HG03521 (cell line): ENCODE results near the gene SMAD3.
"Not testable (repeated sequence)": the region's sequence is repeated elsewhere in the genome, so short reads cannot be mapped to it uniquely, and the experiment has no call there.

ENCODE experiments used
- ATAC-seq: cut with Tn5 transposase; IDR thresholded peaks from one replicate; pipeline ENCODE4 v1.9.1; 2021; ENCODE audit warnings: mild to moderate bottlenecking, moderate library complexity; ENCODE audit not compliant: unreplicated experiment

Gene SMAD3

GRCh38 chr15:67123291-67123690 lies 57.9 kb downstream of the SMAD3 start:
- ATAC-seq = not testable (repeated sequence)

GRCh38 chr15:67124111-67124510 lies 58.7 kb downstream of the SMAD3 start:
- ATAC-seq = no peak

GRCh38 chr15:67124911-67125588 lies 59.6 kb downstream of the SMAD3 start:
- ATAC-seq = no peak

- ATAC-seq = no peak
These were observed 60.4 kb downstream of the SMAD3 start for GRCh38 chr15:67125589-67126502.

GRCh38 chr15:67126551-67127330 lies 61.3 kb downstream of the SMAD3 start:
- no peak for ATAC-seq

- no peak for ATAC-seq
These were observed 61.9 kb downstream of the SMAD3 start for GRCh38 chr15:67127331-67127664.

- no peak for ATAC-seq
These were observed 62.6 kb downstream of the SMAD3 start for GRCh38 chr15:67127965-67128364.

- no peak for ATAC-seq
These were observed 64.8 kb downstream of the SMAD3 start for GRCh38 chr15:67130166-67130565.

- ATAC-seq = no peak
These were observed 65.5 kb downstream of the SMAD3 start for GRCh38 chr15:67130673-67131601.

GRCh38 chr15:67132276-67132675 lies 66.9 kb downstream of the SMAD3 start:
- ATAC-seq = no peak

GRCh38 chr15:67133026-67133425 lies 67.6 kb downstream of the SMAD3 start:
- no peak for ATAC-seq

GRCh38 chr15:67133738-67134066 lies 68.3 kb downstream of the SMAD3 start:
- ATAC-seq = no peak

- peak; percentile 59 for ATAC-seq
These were observed 68.9 kb downstream of the SMAD3 start for GRCh38 chr15:67134067-67134838.

- no peak for ATAC-seq
These were observed 69.6 kb downstream of the SMAD3 start for GRCh38 chr15:67134871-67135492.

GRCh38 chr15:67135494-67135893 lies 70.1 kb downstream of the SMAD3 start:
- no peak for ATAC-seq

GRCh38 chr15:67136802-67137201 lies 71.4 kb downstream of the SMAD3 start:
- no peak for ATAC-seq

GRCh38 chr15:67137319-67137718 lies 71.9 kb downstream of the SMAD3 start:
- ATAC-seq = no peak

- no peak for ATAC-seq
These were observed 72.8 kb downstream of the SMAD3 start for GRCh38 chr15:67137951-67138848.
